NCI-H2107 (cell line): ENCODE results near the gene MYL1.

Experiments
- DNase-seq: peaks from one replicate; lab custom pipeline; 2025; lab: John Stamatoyannopoulos, UW

The MYL1 gene

DNA sequence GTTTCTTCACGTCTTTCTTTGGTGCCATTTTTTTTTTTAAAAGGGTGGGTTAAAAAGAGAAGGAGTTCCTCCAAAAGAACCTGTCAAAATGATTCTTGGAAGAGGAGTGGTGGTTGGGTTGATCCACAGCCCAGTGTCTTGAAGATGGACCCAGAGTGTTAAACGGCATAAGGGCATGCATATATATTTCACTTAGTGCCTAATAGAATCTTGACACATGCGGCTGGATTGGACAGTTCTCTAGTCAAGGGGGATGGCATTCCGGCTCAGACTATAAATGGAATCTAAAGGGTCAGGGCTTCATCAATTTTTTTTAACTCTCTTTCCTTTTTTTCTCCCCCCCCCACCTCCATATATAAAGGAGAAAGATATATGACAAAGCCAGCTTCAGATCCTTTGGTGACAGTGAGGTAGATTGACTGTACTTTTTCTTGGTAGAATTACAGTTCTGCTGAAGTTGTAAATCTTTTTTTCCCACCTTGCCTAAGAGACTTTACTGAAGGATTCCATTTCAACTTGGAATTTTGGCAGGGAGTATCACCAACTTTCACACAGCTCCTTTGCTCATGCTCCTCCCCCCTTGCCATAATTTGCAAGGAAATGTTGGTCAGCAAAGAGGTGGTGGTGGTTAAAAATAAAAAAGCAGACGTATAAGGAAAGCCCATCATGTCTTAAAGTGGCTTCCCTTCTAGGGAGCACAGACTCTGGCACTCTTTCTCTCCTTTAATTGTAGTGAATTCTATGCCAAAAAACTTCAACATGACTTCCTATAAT is at the start of gene MYL1:
MYL1 (minus strand) TSS at position 160 of the 774 bp plus-strand sequence; CDS start at position 28, 132 bp downstream.
- DNase-seq = no peak

DNA sequence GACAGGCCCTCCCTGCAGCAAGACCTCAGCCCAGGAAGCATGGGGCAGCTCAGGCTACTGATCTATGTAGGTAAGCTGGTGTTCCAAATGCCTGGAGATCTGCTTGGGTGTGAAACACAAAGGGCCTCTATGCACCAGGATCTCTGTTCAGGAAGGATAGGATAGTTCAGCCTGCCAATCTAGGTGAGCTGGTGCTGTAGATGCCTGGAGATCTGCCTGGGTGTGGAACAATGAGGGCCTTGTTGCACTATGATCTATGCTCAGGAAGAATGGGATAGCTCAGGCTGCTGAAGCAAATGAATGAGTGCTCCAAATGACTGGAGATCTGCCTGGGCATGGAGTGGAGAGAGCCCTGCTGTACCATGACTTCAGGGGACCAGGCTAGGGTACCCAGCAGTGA is 48.9 kb upstream of the MYL1 start:
- no peak for DNase-seq

DNA sequence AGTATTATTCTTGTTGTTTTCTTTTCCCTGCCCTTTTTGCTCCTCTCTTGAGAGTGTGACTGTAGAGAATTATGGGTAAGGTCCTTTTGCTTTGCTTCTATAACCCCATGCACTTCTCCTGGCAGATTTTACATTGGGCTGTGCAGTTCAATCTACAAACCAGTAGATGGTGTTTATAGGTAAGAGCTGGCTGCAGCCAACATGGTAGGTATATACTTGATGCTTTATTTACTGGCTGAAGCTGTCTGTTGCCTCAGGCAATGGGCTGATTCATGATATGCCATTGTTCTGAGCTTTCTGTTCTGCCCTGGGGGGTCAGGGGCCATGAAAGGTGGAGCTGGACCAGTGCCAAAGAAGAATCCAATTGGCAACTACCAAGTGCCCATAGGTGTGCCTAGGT is 48.3 kb upstream of the MYL1 start:
- DNase-seq = no peak

DNA sequence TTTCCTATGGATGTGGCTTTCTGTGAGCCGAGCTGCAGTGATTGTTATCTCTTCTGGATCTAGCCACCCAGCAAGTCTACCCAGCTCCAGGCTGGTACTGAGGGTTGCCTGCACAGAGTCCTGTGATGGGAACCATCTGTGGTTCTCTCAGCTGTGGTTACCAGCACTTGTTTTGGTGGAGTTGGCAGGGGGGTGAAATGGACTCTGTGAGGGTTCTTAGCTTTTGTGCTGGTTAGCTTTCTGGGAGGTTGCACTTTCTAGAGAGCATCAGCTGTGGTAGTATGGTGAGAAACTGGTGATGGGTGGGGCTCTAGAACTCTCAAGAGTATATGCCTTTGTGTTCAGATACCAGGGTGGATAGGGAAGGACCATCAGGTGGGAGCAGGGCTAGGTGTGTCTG is 45.4 kb upstream of the MYL1 start:
- no peak for DNase-seq

DNA sequence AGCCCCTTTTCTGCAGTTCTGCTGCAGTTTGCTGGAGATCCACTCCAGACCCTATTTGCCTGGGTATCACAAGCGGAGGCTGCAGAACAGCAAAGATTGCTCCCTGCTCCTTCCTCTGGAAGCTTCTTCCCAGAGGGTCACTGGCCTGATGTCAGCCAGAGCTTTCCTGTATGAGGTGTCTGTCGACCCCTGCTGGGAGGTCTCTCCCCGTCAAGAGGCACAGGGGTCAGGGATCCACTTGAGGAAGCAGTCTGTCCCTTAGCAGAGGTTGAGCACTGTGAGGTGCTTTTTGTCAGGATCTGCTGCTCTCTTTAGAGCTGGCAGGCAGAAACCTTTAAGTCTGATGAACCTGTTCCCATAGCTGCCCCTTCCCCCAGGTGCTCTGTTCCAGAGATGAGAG is 42.0 kb upstream of the MYL1 start:
- no peak for DNase-seq

DNA sequence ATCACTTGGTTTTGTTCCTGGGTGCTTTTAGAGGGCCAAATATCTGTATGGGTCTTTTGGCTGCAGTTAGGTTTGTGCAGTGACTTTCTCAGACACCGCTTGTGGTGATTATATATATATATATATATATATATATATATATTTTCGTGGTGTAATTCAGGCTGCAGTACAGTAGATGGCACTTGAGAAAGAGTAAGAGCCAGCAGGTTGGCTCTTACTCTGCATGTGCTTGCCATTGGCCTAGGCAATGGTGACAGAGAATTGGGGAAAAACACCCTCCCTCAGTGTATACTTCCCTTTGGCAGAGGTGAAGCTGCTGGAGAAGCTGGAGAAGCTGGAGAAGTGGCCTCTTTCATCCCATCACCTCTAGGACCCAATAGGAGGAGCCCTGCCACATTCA is 22.2 kb upstream of the MYL1 start:
- DNase-seq = no peak

DNA sequence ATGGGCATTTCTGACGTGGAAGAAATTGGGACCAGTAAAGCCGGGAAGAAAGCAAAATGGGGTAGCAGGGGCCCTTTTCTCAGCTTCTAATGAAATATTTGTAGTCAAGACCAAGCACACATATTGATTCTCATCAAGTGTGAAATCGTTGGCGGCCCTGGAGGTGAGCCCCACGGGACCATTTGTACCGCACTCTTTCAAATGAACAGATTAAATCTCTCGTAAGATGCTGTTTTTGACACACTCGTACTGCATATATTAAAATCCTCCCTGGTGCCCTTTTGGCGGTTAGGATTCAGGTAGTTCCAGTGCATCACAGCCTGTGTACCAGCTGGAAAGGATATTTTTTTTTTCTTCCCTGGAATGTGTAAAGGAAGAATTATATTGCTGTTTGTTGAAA is 9.9 kb upstream of the MYL1 start:
- no peak for DNase-seq

DNA sequence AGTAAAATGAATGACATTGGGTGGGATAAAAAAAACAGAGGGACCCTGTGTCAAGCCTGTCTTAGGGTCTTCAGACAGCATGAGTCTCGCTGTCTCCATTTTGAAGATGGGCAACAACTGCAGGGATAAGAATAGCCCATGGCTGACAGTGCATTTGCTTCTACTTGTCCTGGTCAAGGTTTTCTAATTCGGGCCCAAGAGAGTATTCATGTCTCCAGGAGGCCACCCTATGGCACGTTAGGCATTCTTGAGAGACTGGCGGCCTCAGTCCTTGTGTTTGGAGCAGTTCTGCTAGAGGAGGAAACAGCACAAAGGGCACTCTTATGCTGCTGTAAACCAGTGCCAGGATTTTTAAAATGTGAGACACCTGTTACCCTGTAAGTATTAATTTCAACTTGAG is 9.5 kb upstream of the MYL1 start:
- no peak for DNase-seq

DNA sequence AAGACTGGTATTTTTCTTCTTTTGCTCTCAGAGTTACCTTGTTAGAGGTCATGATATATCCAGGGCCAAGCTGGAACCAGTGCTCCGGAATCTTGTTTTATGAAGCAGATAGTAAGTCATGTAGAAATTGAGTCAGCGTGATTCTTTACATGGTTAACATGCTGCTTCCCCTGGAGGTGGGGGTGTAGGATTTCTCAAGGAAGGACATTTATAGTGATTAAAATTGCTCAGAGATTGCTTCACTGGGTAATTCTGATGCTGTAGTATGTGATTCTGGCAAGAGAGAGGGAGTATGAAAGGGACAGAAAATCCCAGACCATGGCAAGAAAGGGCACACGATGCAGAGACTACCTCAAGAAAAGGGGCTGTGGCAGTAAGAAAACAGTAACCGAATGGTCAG is 8.0 kb upstream of the MYL1 start:
- DNase-seq = no peak

DNA sequence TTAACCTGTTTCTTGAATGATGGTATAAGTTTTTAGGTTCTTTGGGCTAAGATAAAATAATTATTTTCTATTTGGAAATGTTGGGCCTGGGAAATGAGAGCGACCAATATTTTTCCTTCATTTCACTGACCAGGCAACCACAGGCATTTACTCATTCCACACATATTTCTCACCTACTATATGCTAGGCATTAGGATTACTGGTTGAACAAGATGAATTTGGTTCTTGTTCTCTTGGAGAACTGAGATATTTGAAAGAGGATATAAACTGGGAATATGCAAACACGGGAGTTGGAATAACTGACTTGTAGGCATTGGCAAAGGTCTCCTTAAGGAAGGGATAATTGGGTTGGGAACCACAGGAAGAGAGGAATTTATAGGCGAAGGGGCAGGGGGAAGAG is 3.9 kb upstream of the MYL1 start:
- DNase-seq = no peak

DNA sequence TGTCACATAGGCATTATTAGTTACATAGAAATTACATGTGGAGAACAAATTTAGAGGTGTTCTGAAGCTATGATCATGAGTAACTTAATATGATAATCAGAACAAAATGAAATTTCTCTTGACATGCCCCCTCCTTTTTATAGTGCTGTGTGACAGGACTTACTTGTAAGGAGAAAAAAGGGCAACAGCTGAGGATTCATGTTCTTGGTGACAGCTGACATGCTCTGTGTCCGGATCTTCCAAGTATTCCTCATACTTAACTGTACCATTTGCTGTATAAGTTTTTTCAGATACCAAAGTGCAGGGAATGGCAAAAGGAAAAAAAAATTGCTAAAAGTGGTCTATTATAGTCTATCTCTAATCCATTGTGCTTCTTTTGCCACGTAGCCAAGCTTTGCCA is 3.5 kb upstream of the MYL1 start:
- no peak for DNase-seq

DNA sequence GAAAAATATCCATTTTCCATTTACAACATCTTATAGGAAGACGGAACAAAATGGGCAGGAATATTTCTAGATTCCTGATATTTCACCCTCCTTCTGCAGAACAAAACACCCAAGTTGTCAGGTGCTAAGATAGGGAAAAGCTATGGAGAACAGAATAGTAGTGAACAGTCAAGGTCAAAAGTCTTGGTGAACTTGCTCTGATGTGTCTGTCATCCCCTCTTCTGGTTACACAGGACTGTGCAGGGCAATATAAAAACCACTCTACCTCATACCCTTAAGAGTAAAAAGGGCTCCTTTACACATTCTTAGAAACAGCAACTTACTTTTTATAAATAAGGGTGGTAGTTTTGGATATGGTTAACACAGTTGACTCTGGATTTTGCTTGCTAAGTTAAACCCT is 4.4 kb downstream of the MYL1 start:
- DNase-seq = no peak

DNA sequence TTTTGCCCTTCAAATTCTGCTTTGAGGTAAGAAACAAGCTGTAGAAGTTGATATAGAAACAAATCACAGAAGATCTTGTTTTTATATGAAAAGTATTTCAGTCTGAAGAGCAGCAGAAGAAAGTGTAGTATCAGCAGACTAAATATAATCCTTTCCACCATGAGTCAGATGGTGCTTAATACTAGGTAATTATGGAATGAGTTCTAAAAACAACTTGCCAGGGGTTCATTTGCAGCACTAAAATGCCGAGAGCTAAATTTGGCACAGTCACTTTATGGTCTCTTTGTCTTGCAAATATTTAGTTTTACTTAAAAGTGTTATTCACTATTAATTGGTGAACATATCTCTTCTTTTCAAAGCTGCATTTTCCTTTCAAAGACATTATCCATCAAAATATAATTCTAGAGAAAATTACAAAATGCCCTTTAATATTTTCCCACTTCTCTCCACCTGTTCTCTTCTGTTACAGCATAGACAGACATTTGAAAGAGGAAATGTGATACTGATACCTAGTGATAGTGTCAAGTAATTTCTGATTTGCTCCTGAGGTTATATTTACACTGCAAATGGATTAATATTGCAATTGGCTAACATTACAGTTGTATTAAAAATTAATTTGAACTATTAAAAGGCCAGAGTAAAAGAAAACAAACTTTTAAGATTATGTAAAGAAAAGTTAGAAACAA is 5.3 kb downstream of the MYL1 start:
- DNase-seq = no peak

DNA sequence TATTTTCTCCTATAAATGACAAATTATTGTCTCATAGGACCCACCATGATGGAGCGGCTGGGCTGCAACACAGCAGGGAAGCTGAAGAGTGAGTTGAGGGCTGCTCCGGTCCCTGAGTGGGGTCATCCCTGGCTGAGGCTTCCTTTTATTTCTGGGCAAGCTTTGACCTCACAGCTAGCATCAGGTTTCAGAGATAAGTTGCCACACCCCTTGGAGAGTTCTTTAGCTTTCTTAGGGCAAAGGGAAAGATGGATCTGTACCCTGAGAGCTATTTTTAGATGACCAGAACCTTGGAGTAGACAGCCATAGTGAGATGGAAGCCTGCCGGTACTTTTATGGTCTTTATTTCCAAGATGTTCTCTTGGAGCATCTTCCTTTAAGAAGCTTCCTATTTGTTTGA is 11.5 kb downstream of the MYL1 start:
- no peak for DNase-seq

DNA sequence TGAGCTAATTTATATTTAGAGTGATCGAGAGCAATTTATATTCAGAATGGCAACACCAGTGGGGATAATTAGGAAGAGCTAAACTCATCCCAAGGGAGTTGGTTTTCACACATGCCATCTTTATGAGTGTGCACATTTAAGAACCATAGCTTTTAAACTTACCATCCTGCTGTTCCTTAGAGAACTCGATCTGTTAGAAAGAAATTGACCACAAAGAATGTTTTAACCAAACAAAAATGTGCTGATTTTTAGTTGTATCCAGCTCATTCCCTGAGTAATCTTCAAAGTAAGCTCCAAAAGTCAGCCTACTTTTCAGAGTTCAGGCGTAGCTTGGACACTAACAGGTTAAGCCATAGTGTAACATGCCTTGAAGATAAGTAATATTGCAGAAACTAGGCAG is 12.6 kb downstream of the MYL1 start:
- no peak for DNase-seq

DNA sequence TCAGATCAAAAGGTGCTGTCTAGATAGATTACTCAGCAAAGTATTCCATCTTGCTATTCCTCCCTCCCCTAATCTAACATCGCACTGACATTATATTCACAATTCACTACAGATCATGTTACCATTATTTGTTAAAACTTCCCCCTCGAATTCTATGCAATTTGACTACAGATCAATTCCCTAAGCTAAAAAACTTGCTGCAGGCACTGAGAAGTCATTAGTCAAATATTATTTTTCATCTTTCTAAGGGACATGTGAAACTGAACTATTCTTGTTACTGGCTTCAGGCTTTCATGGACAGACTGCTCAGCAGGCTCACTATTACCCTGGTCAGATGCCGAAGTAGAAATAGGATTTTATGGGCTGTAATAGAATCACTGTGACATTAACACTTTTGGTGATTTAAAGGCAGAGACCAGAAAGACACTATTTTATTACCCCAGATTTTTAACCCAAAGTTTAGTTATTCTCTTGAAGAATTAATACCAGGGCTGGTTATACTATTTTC is 15.1 kb downstream of the MYL1 start:
- DNase-seq = no peak

DNA sequence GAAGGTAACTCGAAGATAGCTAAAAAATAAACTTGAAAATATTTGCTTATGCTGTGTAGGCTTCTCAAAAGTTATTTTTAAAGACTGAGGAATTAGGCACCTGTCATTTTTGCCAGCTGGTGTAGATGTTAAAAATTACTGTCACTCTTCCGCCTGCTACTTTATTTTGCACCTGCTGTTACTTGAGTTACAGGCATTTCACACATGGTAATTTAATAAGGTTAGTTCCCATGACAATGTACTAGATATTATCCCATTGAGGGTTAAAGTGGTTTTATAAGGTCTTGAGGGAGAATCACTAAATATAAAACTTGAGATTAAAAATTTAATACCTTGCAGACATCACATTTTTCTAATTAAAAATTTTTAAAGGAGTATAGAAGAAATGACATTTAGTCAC is 26.6 kb downstream of the MYL1 start:
- peak; percentile 3 for DNase-seq

DNA sequence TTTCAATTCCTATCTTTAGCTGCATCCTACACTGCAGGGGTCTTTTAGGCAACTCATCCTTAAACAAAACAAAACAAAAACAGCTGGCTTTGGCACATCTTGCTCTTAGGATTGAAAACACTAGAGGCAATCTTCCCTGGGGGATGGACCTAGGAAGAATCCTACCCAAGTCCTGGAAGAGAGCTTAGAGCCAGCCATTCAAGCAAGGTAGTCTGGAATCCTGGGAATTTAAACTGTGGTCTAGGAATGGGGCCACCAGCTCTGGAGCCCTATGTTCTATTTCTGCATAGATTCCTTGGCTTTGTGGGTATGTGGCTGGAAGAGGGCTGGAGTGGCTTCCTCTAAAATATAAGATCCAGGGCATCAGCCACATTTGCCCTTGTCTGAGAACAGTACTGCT is 27.7 kb downstream of the MYL1 start:
- DNase-seq = no peak

DNA sequence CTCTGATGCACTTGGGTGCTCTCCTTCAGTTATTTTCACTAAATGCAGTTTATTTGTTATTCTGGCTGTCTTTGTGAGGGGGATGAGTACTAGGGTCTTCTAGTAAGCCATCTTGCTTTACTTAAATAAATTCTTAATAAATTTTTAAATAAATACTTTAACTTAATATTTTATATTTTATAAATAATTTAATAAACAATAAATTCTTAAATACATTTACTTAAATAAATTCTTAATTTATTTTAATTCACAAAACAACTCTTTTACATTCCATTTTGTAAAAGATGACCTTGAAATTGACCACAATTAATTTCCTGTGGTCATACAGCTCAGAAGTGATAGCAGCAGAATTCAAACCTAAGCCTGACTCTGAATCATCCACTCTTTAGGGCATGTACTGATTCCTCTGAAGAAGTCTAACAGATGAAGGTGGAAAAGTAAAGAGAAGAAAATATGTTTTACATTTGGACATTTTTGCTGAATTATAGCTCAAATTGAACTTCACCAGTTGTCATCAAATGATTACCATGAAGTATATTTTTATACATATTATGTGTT is 28.8 kb downstream of the MYL1 start:
- DNase-seq = no peak

DNA sequence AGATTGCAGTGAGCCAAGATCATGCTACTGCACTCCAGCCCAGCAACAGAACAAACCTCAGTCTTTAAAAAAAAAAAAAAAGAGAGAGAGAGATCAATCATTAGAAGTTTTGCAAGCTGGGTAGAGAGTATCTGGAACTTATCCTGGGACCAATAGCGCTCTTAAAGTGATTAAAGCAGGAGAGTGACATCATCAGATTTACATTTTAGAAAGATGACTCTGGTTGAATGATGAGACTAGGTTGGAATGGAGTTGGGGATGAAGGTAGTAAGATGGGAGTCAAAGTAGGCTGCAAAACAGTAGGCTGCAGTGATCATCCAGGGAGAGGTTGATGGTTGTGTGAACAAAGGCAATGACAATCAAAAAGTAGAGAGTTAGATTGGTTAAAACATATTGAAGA is 37.8 kb downstream of the MYL1 start:
- no peak for DNase-seq

DNA sequence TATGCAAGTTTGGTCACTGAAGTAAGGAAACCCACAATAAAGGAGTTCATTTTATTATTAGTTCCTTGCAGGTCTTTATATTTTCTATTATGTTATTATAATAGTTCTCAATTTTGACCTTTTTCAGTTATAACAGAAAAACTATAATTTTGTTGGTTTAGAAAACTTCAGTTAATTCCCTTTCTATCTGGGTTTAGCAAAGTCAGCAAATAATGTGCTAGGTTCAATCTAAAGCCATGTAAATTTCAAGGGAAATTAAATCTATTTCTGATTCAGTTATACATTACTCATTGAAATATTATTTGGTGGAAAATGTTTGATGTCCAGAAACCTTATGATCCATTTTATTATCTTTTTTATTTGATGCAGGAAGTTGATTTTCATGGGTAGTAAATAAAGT is 43.7 kb downstream of the MYL1 start:
- DNase-seq = no peak

DNA sequence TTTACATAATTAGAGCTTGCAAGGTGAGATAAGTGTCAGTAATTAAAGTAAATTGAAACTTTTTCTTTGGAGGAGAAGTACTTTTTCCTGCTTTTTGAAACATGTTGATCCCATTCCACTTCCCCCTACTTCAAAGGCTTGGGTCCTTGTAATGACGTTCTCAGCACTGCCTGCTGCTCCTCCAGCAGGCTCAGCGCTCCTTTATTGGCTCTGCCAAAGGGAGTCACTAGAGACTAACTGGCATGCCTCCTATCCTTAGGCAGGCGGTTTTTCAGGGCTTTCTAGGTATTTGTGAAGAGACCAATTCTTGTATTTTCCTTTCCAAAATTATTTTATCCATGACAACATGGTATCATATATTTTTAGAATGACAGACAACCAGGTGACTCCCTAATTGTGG is 45.8 kb downstream of the MYL1 start:
- no peak for DNase-seq

DNA sequence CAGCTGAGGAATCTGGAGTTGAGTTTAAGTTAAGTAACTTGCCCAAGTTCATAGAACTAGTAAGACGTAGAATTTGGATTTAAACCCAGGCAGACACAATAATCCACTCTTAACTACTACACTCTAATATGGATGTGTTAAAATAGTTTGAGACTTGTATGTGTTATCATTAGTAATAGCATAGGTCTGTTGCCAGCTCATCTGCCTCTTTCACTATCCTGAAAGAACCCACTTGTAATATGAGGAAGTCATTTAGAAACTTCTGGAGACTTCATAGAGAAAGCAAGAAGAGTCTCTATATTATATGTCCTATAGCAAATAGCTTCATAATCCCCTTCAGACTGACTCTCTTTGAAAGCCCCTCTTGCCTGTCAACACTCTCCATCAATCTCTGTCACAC is 46.7 kb downstream of the MYL1 start:
- DNase-seq = no peak
